Gastroesophageal sphincter (tissue), 4 donors: ENCODE data around the gene RIPOR3. TPM values are rescaled to one million over a fixed set of nuclear protein-coding genes. Genes with fewer than 3 reads are reported as not detected.
"Not testable (repeated sequence)": the region's sequence is repeated elsewhere in the genome, so short reads cannot be mapped to it uniquely, and the experiment has no call there.

ENCODE experiments used
- ATAC-seq: fragments of 150-250 bp; one replicate; pipeline ENCODE4 v1.9.1; 2016; ENCODE audit warnings: mild to moderate bottlenecking, moderate library complexity
- H3K27ac ChIP-seq, 4 donors: fragments of 200-600 bp; sonication (generic) in 3 of 4; 1 replicate in 3 of 4; 2 replicates in 1 of 4; pipeline ENCODE4 v1.5.1; 2016 to 2019
- H3K27me3 ChIP-seq: fragments of 200-600 bp; sonication (generic); one replicate; pipeline ENCODE4 v1.5.1; 2019
- H3K36me3 ChIP-seq, 2 donors: fragments of 200-600 bp; sonication (generic); one replicate each; pipeline ENCODE4 v1.5.1; 2019; ENCODE audit warnings: control low read depth in 1 of 2
- H3K4me1 ChIP-seq, 3 donors: fragments of 200-600 bp; sonication (generic); 1 replicate in 2 of 3; 2 replicates in 1 of 3; pipeline ENCODE4 v1.5.1; 2016 to 2019; ENCODE audit warnings: control low read depth in 2 of 3
- H3K4me3 ChIP-seq, 2 donors: fragments of 200-600 bp; sonication (generic); one replicate each; pipeline ENCODE4 v1.5.1; 2019; ENCODE audit warnings: mild to moderate bottlenecking in 1 of 2, moderate library complexity in 1 of 2
- H3K9me3 ChIP-seq, 3 donors: fragments of 200-600 bp; sonication (generic); one replicate each; pipeline ENCODE4 v1.5.1; 2017 to 2019; ENCODE audit warnings: control low read depth in 2 of 3
- EP300 ChIP-seq: sonication (generic); formaldehyde crosslinking; IDR thresholded peaks from one replicate; pipeline ENCODE4 v1.6.1; 2017; ENCODE audit warnings: antibody characterized with exemption, mild to moderate bottlenecking
- POLR2A ChIP-seq, 2 donors: fragments of 450-650 bp; IDR thresholded peaks; one replicate each; pipeline ENCODE4 v1.6.1; 2017; ENCODE audit warnings: antibody characterized with exemption in 2 of 2, mild to moderate bottlenecking in 2 of 2, moderate library complexity in 1 of 2
- POLR2AphosphoS5 ChIP-seq: sonication (generic); formaldehyde crosslinking; IDR thresholded peaks from one replicate; pipeline ENCODE4 v1.6.1; 2017; ENCODE audit warnings: antibody characterized with exemption
- WGBS, 2 donors: methylation state at CpG; one replicate each; pipeline ENCODE4 v1.1.5; 2018; ENCODE audit warnings: low coverage in 1 of 2; 5-methylcytosine and 5-hydroxymethylcytosine counted together
- total RNA-seq, 4 donors: library from RNA; depleted of rRNA; stranded (reverse); fragments of >200 nt; gene quantifications; one replicate each; pipeline ENCODE4 v1.1.0, GENCODE V29; 2016
- TF ChIP-seq, protein P1 (sequence below), 4 experiments: fragments of 200-600 bp in 2 of 4; fragments of 450-650 bp in 2 of 4; sonication (generic) in 1 of 4; IDR thresholded peaks; one replicate each; pipeline ENCODE4 v1.5.1; 2017 to 2019; ENCODE audit warnings: antibody characterized with exemption in 4 of 4, mild to moderate bottlenecking in 2 of 4, moderate library complexity in 2 of 4

The RIPOR3 gene
- total RNA-seq, 4 donors from 2014 or later: 8.2 to 24.1 (median 12.9) TPM

GRCh38 chr20:50719328-50719727 is 28.0 kb upstream of the RIPOR3 start:
- TF ChIP-seq, protein P1, sequence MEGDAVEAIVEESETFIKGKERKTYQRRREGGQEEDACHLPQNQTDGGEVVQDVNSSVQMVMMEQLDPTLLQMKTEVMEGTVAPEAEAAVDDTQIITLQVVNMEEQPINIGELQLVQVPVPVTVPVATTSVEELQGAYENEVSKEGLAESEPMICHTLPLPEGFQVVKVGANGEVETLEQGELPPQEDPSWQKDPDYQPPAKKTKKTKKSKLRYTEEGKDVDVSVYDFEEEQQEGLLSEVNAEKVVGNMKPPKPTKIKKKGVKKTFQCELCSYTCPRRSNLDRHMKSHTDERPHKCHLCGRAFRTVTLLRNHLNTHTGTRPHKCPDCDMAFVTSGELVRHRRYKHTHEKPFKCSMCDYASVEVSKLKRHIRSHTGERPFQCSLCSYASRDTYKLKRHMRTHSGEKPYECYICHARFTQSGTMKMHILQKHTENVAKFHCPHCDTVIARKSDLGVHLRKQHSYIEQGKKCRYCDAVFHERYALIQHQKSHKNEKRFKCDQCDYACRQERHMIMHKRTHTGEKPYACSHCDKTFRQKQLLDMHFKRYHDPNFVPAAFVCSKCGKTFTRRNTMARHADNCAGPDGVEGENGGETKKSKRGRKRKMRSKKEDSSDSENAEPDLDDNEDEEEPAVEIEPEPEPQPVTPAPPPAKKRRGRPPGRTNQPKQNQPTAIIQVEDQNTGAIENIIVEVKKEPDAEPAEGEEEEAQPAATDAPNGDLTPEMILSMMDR (IDR thresholded peaks at IDR 0.05): no peak
- TF ChIP-seq EP300 (no peak), POLR2AphosphoS5 (no peak), POLR2A (IDR thresholded peaks at IDR 0.05) (no peak)
- Histone ChIP-seq H3K4me3 (no peak overlapping the region), H3K27me3 (no peaks in the 10 kb centered on the region), H3K27ac (no peak overlapping the region), H3K4me1 (peaks cover 0 to 20% (median 0%) of the 10 kb centered on the region in 3 donors), H3K9me3 (no peaks in the 10 kb centered on the region), H3K36me3 (no peaks in the 10 kb centered on the region)
- WGBS, 2 donors: 95 to 96% methylated on average over 2 to 4 of the region's 4 CpGs
- ATAC-seq: no peak

DNA sequence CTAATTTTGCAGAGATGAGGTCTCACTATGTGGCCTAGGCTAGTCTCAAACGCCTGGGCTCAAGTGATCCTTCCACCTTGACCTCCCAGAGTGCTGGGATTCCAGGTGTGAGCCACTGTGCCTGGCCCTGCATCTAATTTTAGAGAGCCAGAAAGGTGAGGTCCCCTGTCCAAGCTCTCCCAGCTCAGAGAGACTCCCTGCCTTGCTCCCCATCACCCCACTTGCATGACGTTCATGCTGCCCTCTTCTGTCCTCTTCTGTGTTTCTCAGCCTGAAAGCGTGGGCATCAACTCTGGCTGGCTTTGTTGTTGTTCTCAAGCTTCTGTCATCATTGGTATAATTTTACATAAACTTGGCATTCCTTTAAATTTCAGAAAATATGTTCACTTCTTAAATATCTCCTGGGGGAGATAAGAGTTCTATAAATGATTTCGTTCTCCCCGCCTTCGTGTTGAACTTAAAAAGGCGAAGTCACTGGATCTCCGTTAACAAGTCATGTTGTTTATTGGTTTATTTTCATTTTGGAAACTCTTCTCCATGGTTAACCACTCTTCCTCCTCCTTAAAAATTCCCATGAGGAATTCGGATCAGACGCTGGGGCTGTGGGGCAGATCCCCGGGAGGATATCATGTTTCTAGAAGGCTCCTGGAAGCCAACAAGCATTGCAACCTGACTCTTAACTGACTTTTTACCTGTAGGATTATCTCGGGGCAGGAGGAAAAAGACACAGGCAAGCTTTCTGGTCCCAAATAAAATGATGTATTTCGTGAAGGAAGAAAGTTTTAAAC is 26.8 kb upstream of the RIPOR3 start:
- ATAC-seq: no peak
- H3K27ac ChIP-seq: no peak overlapping the region
- H3K4me1 ChIP-seq: peaks cover 0 to 19% (median 0%) of the 10 kb centered on the region in 3 donors
- H3K4me3 ChIP-seq: no peak overlapping the region
- H3K36me3 ChIP-seq: no peaks in the 10 kb centered on the region
- 66 to 78% methylated on average over 1 to 13 of the region's 13 CpGs for WGBS, 2 donors
- TF ChIP-seq, protein P1 (IDR thresholded peaks at IDR 0.05): no peak
- TF ChIP-seq POLR2A (IDR thresholded peaks at IDR 0.05) (no peak), POLR2AphosphoS5 (no peak), EP300 (no peak)
- no peaks in the 10 kb centered on the region for H3K9me3 ChIP-seq
- no peaks in the 10 kb centered on the region for H3K27me3 ChIP-seq

DNA sequence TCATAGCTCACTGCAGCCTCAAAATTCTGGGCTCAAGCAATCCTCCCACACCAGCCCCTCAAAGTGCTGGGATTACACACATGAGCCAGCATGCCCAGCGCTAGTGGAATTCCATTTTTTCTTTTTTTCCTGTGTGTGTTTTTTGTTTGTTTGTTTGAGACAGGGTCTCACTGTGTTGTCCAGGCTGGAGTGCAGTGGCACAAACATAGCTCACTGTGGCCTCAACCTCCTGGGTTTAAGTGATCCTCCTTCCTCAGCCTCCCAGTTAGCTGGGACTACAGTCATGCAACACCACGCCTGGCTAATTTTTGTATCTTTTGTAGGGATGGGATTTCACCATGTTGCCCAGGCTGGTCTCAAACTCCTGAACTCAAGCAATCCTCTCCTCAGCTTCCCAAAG is 26.0 kb upstream of the RIPOR3 start:
- WGBS, 2 donors: 73 to 90% methylated on average over 1 of the region's 2 CpGs
- Histone ChIP-seq H3K36me3 (no peaks in the 10 kb centered on the region), H3K27ac (no peak overlapping the region), H3K4me1 (peaks cover 0 to 15% (median 0%) of the 10 kb centered on the region in 3 donors), H3K9me3 (no peaks in the 10 kb centered on the region), H3K4me3 (no peak overlapping the region), H3K27me3 (no peaks in the 10 kb centered on the region)
- ATAC-seq: no peak
- TF ChIP-seq POLR2A (IDR thresholded peaks at IDR 0.05): no peak
- TF ChIP-seq, protein P1 (IDR thresholded peaks at IDR 0.05): no peak
- TF ChIP-seq POLR2AphosphoS5: no peak
- no peak for TF ChIP-seq EP300

DNA sequence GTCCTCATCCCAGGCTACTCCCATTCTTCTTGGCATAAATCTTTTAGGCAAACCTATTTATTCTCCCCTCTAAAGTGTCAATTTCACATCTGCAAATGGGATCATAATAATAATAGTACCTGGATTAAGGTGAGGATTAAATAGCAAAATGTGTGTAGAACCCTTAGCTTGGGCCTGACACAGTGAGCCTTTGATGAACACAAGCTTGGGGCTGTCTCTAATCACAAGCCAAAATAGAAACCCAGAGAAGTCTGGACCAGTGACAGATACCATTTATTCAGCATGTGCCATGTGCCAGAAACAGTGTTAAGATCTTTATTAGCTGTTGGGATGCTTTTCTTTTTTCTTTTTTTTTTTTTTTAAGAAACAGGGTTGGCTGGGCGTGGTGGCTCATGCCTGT is 25.2 kb upstream of the RIPOR3 start:
- no peak for ATAC-seq
- TF ChIP-seq EP300 (no peak), POLR2A (IDR thresholded peaks at IDR 0.05) (no peak), POLR2AphosphoS5 (no peak)
- TF ChIP-seq, protein P1 (IDR thresholded peaks at IDR 0.05): no peak
- Histone ChIP-seq H3K36me3 (no peaks in the 10 kb centered on the region), H3K4me1 (peaks cover 0 to 7% (median 0%) of the 10 kb centered on the region in 3 donors), H3K27me3 (no peaks in the 10 kb centered on the region), H3K9me3 (no peaks in the 10 kb centered on the region), H3K27ac (no peak overlapping the region), H3K4me3 (no peak overlapping the region)
- WGBS, 2 donors: 100% methylated on average over 1 of the region's 1 CpG; no CpG with 5 or more reads in 1 of the 2 donors

- no peaks in the 10 kb centered on the region for H3K9me3 ChIP-seq
- no peaks in the 10 kb centered on the region for H3K27me3 ChIP-seq
- H3K27ac ChIP-seq: no peak overlapping the region
- H3K4me1 ChIP-seq: peaks cover 0 to 6% (median 0%) of the 10 kb centered on the region in 3 donors
- no peaks in the 10 kb centered on the region for H3K36me3 ChIP-seq
- 93% methylated on average over 2 of the region's 3 CpGs; no CpG with 5 or more reads in 1 of the 2 donors for WGBS, 2 donors
- H3K4me3 ChIP-seq: no peak overlapping the region
- no peak for ATAC-seq
- TF ChIP-seq, protein P1 (IDR thresholded peaks at IDR 0.05): no peak
- no peak for TF ChIP-seq EP300
- TF ChIP-seq POLR2AphosphoS5: no peak
- no peak for TF ChIP-seq POLR2A (IDR thresholded peaks at IDR 0.05)
Observed at GRCh38 chr20:50715694-50716093, 24.4 kb upstream of the RIPOR3 start.

- ATAC-seq, H3K27me3 ChIP-seq, H3K36me3 ChIP-seq, H3K9me3 ChIP-seq, H3K4me1 ChIP-seq, H3K4me3 ChIP-seq, H3K27ac ChIP-seq: not testable (repeated sequence)
- 89% methylated on average over 5 to 12 of the region's 12 CpGs for WGBS, 2 donors
Observed at GRCh38 chr20:50714426-50714825, 23.1 kb upstream of the RIPOR3 start.
